LHCN-M2 (cell line): ENCODE results near the gene HDLBP. TPM values are rescaled to one million over a fixed set of nuclear protein-coding genes. Genes with fewer than 3 reads are reported as not detected.

Source experiments
- DNase-seq: peaks from one replicate; pipeline ENCODE4 v3.0.0-alpha.2; 2012; ENCODE audit warnings: low read depth
- total RNA-seq: library from RNA; depleted of rRNA; stranded (reverse); fragments of >200 nt; gene quantifications from 2 replicates; pipeline ENCODE4 v1.2.3, GENCODE V29; 2014

Gene HDLBP
- total RNA-seq, 1 experiment from 2014 or later = 516 TPM

GRCh38 chr2:241228081-241228859, 87.2 kb downstream of the HDLBP start:
- DNase-seq = no peak

- no peak for DNase-seq
Measured at GRCh38 chr2:241227594-241227993, 87.9 kb downstream of the HDLBP start.

GRCh38 chr2:241226723-241227572, 88.5 kb downstream of the HDLBP start:
- no peak for DNase-seq

DNA sequence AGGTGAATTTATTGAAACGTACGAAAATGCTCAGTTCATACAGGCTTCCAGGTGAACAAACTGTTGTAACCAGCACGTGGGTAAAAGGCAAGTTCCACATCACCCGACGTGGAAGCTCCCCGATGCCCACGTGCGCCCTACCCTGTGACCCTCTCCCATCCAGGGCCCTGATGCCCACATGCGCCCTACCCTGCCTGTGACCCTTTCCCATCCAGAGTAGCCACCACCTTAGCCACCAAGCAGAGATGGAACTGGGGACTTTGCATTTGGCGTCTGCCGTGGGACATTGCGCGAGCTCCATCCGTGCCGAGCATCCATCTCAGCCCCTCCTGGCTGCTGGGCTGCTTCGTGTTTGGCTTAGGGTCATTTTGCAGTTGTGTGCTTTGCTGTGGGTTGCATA, 89.5 kb downstream of the HDLBP start:
- no peak for DNase-seq

GRCh38 chr2:241225545-241225944, 89.9 kb downstream of the HDLBP start:
- no peak for DNase-seq

GRCh38 chr2:241224851-241225438, 90.5 kb downstream of the HDLBP start:
- no peak for DNase-seq

DNA sequence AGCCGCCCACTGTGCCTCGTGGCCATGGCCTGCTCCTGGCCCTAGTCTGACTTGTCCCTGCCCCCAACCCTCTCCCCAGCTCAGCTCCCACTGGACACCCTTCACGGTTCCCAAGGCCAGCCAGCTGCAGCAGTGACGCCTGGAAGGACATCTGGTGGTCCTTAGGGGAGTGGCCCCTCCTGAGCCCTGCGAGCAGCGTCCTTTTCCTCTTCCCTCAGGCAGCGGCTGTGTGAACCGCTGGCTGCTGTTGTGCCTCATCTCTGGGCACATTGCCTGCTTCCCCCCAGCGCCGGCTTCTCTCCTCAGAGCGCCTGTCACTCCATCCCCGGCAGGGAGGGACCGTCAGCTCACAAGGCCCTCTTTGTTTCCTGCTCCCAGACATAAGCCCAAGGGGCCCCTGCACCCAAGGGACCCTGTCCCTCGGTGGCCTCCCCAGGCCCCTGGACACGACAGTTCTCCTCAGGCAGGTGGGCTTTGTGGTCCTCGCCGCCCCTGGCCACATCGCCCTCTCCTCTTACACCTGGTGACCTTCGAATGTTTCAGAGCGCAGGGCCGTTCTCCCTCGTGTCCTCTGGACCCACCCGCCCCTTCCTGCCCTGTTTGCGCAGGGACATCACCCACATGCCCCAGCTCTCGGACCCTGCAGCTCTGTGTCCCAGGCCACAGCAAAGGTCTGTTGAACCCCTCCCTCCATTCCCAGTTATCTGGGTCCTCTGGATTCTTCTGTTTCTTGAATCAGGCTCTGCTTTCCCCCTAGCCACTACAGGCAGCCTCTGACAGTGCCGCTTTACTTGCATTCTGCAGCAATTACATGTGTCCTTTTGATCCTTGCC, 91.2 kb downstream of the HDLBP start:
- DNase-seq = no peak

DNA sequence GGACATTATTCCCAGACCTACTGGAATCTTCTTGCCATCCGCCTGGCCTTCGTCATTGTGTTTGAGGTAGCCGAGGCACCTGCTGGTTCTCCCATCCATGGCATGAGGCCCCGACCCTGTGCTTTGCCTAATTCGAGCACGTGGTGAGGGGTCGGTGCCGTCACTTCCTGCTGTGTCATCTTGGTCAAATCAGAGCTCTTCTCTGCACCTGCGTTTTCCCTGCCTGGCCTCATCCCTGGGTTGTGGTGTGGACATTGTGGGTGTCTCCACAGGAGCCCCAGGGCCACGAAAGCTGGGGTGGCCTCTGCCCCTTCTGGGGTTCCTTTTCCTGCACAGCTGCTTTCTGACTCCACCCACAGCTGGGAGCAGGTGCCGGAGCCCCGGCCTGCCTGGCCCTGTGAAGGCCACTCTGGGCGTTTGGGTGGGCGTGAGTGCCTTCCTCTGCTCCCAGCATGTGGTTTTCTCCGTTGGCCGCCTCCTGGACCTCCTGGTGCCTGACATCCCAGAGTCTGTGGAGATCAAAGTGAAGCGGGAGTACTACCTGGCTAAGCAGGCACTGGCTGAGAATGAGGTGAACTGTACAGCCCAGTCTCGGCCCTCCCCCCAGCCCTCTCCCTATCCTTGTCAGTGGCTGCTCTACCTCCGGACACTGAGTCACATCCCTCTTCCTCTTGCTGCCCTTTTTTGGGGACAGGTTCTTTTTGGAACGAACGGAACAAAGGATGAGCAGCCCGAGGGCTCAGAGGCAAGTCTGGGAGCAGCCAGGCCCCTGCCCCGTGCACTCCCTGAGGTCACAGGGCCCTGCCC, 92.1 kb downstream of the HDLBP start:
- DNase-seq = no peak

- DNase-seq = no peak
Measured at GRCh38 chr2:241219856-241220356, 95.6 kb downstream of the HDLBP start.

- no peak for DNase-seq
Measured at GRCh38 chr2:241219030-241219382, 96.5 kb downstream of the HDLBP start.

- peak; percentile 19 for DNase-seq
Measured at GRCh38 chr2:241218131-241219029, 97.1 kb downstream of the HDLBP start.

DNA sequence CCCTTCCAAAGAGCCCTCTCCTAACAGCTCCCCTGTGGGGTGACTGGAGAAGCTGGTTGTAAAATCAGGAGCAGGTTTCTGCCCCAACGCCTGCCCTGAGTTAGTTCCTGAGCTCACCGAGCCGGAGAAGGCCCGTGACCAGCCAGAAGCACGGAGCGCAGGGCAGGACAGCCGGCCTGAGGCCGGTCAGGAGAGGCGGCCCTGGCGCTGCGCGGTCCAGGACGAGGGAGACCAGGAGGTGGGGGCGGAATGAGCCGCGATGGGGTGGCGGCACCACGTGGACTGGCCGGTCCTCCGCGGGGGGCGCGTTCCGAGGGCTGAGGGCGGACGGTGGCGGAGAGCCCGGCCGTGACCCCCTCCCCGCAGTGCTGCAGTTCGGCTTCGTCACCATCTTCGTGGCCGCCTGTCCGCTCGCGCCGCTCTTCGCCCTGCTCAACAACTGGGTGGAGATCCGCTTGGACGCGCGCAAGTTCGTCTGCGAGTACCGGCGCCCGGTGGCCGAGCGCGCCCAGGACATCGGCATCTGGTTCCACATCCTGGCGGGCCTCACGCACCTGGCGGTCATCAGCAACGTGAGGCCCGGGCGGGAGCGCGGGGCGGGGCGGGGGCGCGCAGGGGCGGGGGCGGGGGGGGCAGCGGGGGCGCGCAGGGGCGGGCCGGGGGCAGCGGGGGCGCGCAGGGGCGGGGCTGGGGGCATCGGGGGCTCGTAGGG, 98.0 kb downstream of the HDLBP start:
- DNase-seq = peak; percentile 53

DNA sequence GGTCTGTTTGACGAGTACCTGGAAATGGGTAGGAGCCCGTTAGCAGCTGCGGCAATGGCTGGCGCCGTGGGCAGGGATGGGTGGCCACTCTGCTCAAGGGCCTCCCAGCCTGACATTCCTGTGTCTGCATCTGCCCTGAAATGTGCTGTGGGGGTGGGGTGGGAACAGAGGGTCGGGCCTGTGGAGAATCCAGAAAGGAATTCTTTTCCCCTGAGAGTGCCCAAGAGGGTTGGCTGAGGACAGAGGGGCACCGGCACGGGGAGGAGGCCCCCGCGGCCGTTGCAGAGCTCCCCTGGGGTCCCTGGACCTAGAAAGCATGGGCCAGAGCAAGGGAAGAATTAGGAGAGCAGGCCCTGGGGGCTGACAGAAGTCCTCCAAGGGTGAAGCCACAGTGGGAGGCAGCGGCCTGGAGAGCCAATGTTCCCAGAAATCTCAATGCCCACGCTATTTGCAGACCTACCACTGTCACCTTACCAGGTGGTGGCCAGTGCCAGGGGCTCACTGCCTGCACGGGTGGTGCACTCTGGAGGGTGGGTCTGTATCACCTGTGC, 99.2 kb downstream of the HDLBP start:
- no peak for DNase-seq

DNA sequence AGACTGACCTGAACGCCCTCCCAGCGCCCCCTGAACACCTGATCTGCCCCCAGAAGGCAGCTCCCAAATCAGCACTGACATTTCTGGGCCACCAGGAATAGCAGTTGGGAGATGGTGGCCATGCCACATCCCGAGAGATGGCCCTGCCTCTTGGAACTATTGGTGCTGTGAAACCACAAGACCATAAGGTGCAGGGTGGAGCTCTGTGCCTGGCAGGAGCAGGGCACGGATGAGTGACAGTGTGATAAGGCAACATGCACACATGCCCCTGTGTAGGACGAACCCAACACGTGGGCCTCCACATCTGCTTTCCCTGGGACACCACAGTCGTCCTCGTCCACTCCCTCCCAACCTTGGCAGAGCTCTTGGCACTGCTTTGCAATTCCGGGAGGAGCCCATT, 100.1 kb downstream of the HDLBP start:
- DNase-seq = no peak

DNA sequence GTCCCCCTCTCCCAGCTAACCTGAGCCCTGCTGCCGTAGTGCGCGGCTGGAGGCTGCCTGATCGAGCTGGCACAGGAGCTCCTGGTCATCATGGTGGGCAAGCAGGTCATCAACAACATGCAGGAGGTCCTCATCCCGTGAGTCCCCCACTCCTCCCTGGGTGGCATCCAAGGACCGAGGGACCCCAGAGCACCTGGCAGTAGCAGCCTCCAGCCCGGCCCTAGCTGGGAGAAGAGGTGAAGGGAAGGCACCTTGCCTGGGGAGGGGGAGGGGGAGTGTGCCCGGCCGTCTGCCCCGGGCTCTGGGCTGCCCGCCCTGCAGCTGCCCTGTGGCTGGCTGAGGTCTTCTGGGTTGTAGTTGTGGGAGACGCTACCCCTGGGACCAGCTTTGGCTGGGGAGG, 100.7 kb downstream of the HDLBP start:
- DNase-seq = no peak

GRCh38 chr2:241214209-241214608, 101.3 kb downstream of the HDLBP start:
- no peak for DNase-seq

DNA sequence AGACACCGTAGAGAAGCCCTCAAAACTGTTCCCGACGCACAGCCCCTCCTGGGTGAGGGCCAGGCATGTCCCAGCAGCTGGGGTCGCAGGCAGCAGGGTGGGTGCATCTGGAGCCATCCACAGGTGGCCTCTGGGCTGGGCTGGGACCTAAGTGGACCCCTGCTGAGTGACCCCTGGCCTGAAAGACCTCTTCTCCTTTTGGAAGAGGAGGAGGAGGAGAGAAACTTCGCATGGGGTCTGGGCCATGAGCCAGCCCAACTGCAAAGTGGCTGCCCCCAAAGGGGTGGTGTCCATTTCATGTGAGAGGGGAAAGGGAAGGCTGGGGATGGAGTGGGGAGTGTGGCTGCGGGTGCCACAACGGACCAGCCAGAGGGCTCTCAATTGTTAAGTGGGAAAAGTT, 101.9 kb downstream of the HDLBP start:
- DNase-seq = no peak

DNA sequence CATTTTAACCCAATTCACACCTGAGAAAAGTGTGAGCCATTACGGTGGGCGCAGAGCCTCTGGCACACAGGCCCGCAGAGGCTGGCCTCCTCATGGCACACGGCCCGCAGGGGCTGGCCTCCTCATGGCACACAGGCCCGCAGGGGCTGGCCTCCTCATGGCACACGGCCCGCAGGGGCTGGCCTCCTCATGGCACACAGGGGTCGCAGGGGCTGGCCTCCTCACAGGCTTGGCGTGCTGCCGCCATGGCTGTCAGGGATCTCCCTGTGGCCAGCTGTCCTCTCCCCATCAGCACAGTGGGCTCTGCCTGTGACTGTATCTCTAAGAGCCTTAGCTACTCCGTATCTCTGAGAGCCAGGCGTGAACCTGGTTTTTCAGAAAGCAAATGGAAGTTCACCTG, 102.4 kb downstream of the HDLBP start:
- peak; percentile 51 for DNase-seq

GRCh38 chr2:241211276-241211675, 104.2 kb downstream of the HDLBP start:
- DNase-seq = no peak
